Kidney epithelial cell (primary cell): ENCODE results near the gene PITX3. TPM values are rescaled to one million over a fixed set of nuclear protein-coding genes. Genes with fewer than 3 reads are reported as not detected.

Experiments used
- total RNA-seq: library from RNA; depleted of rRNA; stranded (reverse); fragments of >200 nt; gene quantifications from 2 replicates; pipeline ENCODE4 v1.2.3, GENCODE V29; 2015

Gene PITX3
- total RNA-seq, 1 donor from 2014 or later = 0.21 TPM

Other genes starting within 250 kb of the PITX3 start
- gene ARMH3, start 185.3 kb downstream of the PITX3 start, total RNA-seq = 10.7 and 11.1 TPM in 2 replicates
- 31.5 and 33.0 TPM in 2 replicates for gene HPS6, start 176.2 kb downstream of the PITX3 start, total RNA-seq
- gene LDB1, start 121.1 kb downstream of the PITX3 start, total RNA-seq = 46.8 and 56.0 TPM in 2 replicates
- 27.0 and 30.5 TPM in 2 replicates for gene PPRC1, start 108.5 kb downstream of the PITX3 start, total RNA-seq
- gene NOLC1, start 89.1 kb downstream of the PITX3 start, total RNA-seq = 92.3 and 97.1 TPM in 2 replicates
- 0.55 and 1.1 TPM in 2 replicates for gene ELOVL3, start 15.2 kb downstream of the PITX3 start, total RNA-seq
- gene GBF1, start 4.0 kb upstream of the PITX3 start, total RNA-seq = 36.7 and 40.9 TPM in 2 replicates
- gene NFKB2, start 154.2 kb upstream of the PITX3 start, total RNA-seq = 83.6 and 90.9 TPM in 2 replicates
- 2.0 and 3.8 TPM in 2 replicates for gene PSD, start 177.3 kb upstream of the PITX3 start, total RNA-seq
- gene FBXL15, start 179.3 kb upstream of the PITX3 start, total RNA-seq = 20.6 and 26.6 TPM in 2 replicates
- gene CUEDC2, start 191.1 kb upstream of the PITX3 start, total RNA-seq = 93.9 and 132 TPM in 2 replicates
- 3.2 and 6.9 TPM in 2 replicates for gene C10orf95, start 210.0 kb upstream of the PITX3 start, total RNA-seq